Transverse colon (tissue), 4 donors: Measurements from ENCODE around the gene ERBB3. TPM values are rescaled to one million over a fixed set of nuclear protein-coding genes. Genes with fewer than 3 reads are reported as not detected.

Source experiments
- DNase-seq: peaks from one replicate; pipeline ENCODE4 v3.0.0-alpha.2; 2019
- H3K27ac ChIP-seq, 4 donors: fragments of 200-600 bp; sonication (generic); 2 replicates each; pipeline ENCODE4 v1.5.1; 2016 to 2018; ENCODE audit warnings: inconsistent platforms in 4 of 4
- H3K27me3 ChIP-seq: fragments of 200-600 bp; sonication (generic); 2 replicates; pipeline ENCODE4 v1.5.1; 2017; ENCODE audit warnings: inconsistent platforms
- H3K36me3 ChIP-seq, 4 donors: fragments of 200-600 bp; sonication (generic); 2 replicates each; pipeline ENCODE4 v1.5.1; 2017 to 2019; ENCODE audit warnings: inconsistent platforms in 4 of 4
- H3K4me1 ChIP-seq, 4 donors: fragments of 200-600 bp; sonication (generic); 2 replicates each; pipeline ENCODE4 v1.5.1; 2017 to 2020; ENCODE audit warnings: inconsistent platforms in 4 of 4
- H3K4me3 ChIP-seq, 4 donors: fragments of 200-600 bp; sonication (generic); 1 replicate in 1 of 4; 2 replicates in 3 of 4; pipeline versions ENCODE4 v1.5.1 to v1.6.1; 2017 to 2019; ENCODE audit warnings: inconsistent platforms in 4 of 4
- H3K9me3 ChIP-seq, 2 donors: fragments of 200-600 bp; sonication (generic); 2 replicates each; pipeline ENCODE4 v1.5.1; 2017 to 2019; ENCODE audit warnings: inconsistent platforms in 2 of 2
- CTCF ChIP-seq, 5 experiments: fragments of 200-600 bp in 3 of 5; fragments of 450-650 bp in 2 of 5; sonication (generic) in 3 of 5; IDR thresholded peaks; 1 replicate in 2 of 5; 2 replicates in 3 of 5; pipeline ENCODE4 v1.5.1; 2016 to 2017; ENCODE audit warnings: antibody characterized with exemption in 5 of 5, inconsistent platforms in 3 of 5, mild to moderate bottlenecking in 2 of 5, moderate library complexity in 1 of 5
- EP300 ChIP-seq: sonication (generic); formaldehyde crosslinking; IDR thresholded peaks from one replicate; pipeline ENCODE4 v1.6.1; 2017; ENCODE audit warnings: antibody characterized with exemption, low read depth
- POLR2A ChIP-seq: fragments of 450-650 bp; IDR thresholded peaks from one replicate; pipeline ENCODE4 v1.6.1; 2016; ENCODE audit warnings: antibody characterized with exemption, mild to moderate bottlenecking, moderate library complexity
- POLR2AphosphoS5 ChIP-seq, 3 donors: sonication (generic); formaldehyde crosslinking; IDR thresholded peaks; one replicate each; pipeline ENCODE4 v1.6.1; 2016; ENCODE audit warnings: antibody characterized with exemption in 3 of 3
- WGBS, 2 donors: methylation state at CpG; one replicate each; pipeline ENCODE4 v1.1.5; 2018; ENCODE audit warnings: low coverage in 1 of 2; 5-methylcytosine and 5-hydroxymethylcytosine counted together
- in situ Hi-C, 4 donors: fragments of 200-750 bp; cut with MboI; loops; one replicate each; pipeline versions ENCODE4 v1.15.0 to v1.15.1; 2017; ENCODE audit warnings: low sequenced_read_pairs in 3 of 4, low pct_ligation_motif_present in 1 of 4, low pct_unique_long_range_greater_than_20kb in 1 of 4
- intact Hi-C: fragments of 100-400 bp; cut with DNase I; formaldehyde crosslinking; loops from one replicate; pipeline ENCODE4 v1.15.1; 2023; ENCODE audit warnings: low total_unique reads
- total RNA-seq, 4 donors: library from RNA; depleted of rRNA; stranded (reverse); fragments of >200 nt; gene quantifications; one replicate each; pipeline ENCODE4 v1.1.0, GENCODE V29; 2016

The ERBB3 gene
- total RNA-seq, 4 donors from 2014 or later = 270 to 634 (median 340) TPM

GRCh38 chr12:56120158-56120846 is 40.3 kb downstream of the ERBB3 start:
- Histone ChIP-seq H3K9me3 (no peaks in the 10 kb centered on the region), H3K36me3 (no peaks in the 10 kb centered on the region), H3K4me3 (no peak overlapping the region), H3K27ac (peak overlapping the region; percentile 91 to 99 (median 96)), H3K27me3 (no peaks in the 10 kb centered on the region), H3K4me1 (peaks cover 8 to 33% (median 19%) of the 10 kb centered on the region in 4 donors)
- no peak for DNase-seq
- in situ Hi-C loops = loop anchor here in 1 of 4 donors (10.0 kb wide), 1 partner anchor 64 kb away; the partner anchor contains the start of gene SMARCC2
- TF ChIP-seq EP300 = no peak
- 55 to 94% methylated on average over 2 to 17 of the region's 17 CpGs for WGBS, 2 donors
- intact Hi-C loops = no loop called here

- no peak for TF ChIP-seq EP300
- no peak overlapping the region for H3K4me3 ChIP-seq
- no peaks in the 10 kb centered on the region for H3K36me3 ChIP-seq
- no peak overlapping the region for H3K27ac ChIP-seq
- no peak for DNase-seq
- no peaks in the 10 kb centered on the region for H3K27me3 ChIP-seq
- intact Hi-C loops (no loop called here), in situ Hi-C loops (loop anchor here in 1 of 4 donors (10.0 kb wide), 1 partner anchor 63 kb away; the partner anchor contains the start of gene SMARCC2)
- peaks cover 12 to 40% (median 23%) of the 10 kb centered on the region in 4 donors for H3K4me1 ChIP-seq
- H3K9me3 ChIP-seq = no peaks in the 10 kb centered on the region
- 88% methylated on average over 11 of the region's 11 CpGs; no CpG with 5 or more reads in 1 of the 2 donors for WGBS, 2 donors
Observed at GRCh38 chr12:56121204-56121870, 41.4 kb downstream of the ERBB3 start.

GRCh38 chr12:56122637-56123036 is 42.7 kb downstream of the ERBB3 start:
- H3K36me3 ChIP-seq = no peaks in the 10 kb centered on the region
- intact Hi-C loops = no loop called here
- 57 to 75% methylated on average over 1 to 2 of the region's 2 CpGs for WGBS, 2 donors
- in situ Hi-C loops = loop anchor here in 1 of 4 donors (10.0 kb wide), 1 partner anchor 62 kb away; the partner anchor contains the start of gene SMARCC2
- H3K27ac ChIP-seq = peak overlapping the region in 3 of 4 donors; percentile 1 to 36 (median 27)
- no peak for DNase-seq
- no peaks in the 10 kb centered on the region for H3K9me3 ChIP-seq
- H3K4me1 ChIP-seq = peaks cover 23 to 52% (median 35%) of the 10 kb centered on the region in 4 donors
- H3K27me3 ChIP-seq = no peaks in the 10 kb centered on the region
- H3K4me3 ChIP-seq = no peak overlapping the region
- TF ChIP-seq POLR2A (no peak), CTCF (IDR thresholded peaks at IDR 0.05) (no peak), POLR2AphosphoS5 (IDR thresholded peaks at IDR 0.05) (no peak), EP300 (no peak)

- 84 to 86% methylated on average over 3 to 4 of the region's 4 CpGs for WGBS, 2 donors
- H3K4me1 ChIP-seq = peaks cover 17 to 46% (median 29%) of the 10 kb centered on the region in 4 donors
- no peak for DNase-seq
- TF ChIP-seq POLR2A = no peak
- no peak for TF ChIP-seq POLR2AphosphoS5 (IDR thresholded peaks at IDR 0.05)
- TF ChIP-seq EP300 = no peak
- no peak for TF ChIP-seq CTCF (IDR thresholded peaks at IDR 0.05)
- H3K27ac ChIP-seq = peak overlapping the region in 3 of 4 donors; percentile 89 to 93 (median 93)
- intact Hi-C loops = no loop called here
- no peaks in the 10 kb centered on the region for H3K36me3 ChIP-seq
- H3K27me3 ChIP-seq = no peaks in the 10 kb centered on the region
- no peak overlapping the region for H3K4me3 ChIP-seq
- no peaks in the 10 kb centered on the region for H3K9me3 ChIP-seq
- in situ Hi-C loops = loop anchor here in 1 of 4 donors (10.0 kb wide), 1 partner anchor 61 kb away; the partner anchor contains the start of gene SMARCC2
Observed at GRCh38 chr12:56124133-56124532, 44.2 kb downstream of the ERBB3 start.

- H3K27ac ChIP-seq = peak overlapping the region; percentile 89 to 95 (median 93)
- in situ Hi-C loops (loop anchor here in 1 of 4 donors (10.0 kb wide), 1 partner anchor 58 kb away; the partner anchor contains the start of gene SMARCC2), intact Hi-C loops (loop anchor here (2.0 kb wide), 1 partner anchor 32 kb away; the partner anchor contains the start of gene MYL6)
- WGBS, 2 donors = 62 to 65% methylated on average over 3 of the region's 3 CpGs
- TF ChIP-seq POLR2AphosphoS5 (IDR thresholded peaks at IDR 0.05) (no peak), EP300 (no peak), CTCF (IDR thresholded peaks at IDR 0.05) (no peak), POLR2A (no peak)
- H3K4me1 ChIP-seq = peaks cover 16 to 48% (median 32%) of the 10 kb centered on the region in 4 donors
- H3K9me3 ChIP-seq = no peaks in the 10 kb centered on the region
- H3K27me3 ChIP-seq = no peaks in the 10 kb centered on the region
- no peak overlapping the region for H3K4me3 ChIP-seq
- no peak for DNase-seq
- H3K36me3 ChIP-seq = peaks cover 0 to 3% (median 0%) of the 10 kb centered on the region in 4 donors
Observed at GRCh38 chr12:56126732-56127239, 46.8 kb downstream of the ERBB3 start.
